K562 (cell line): ENCODE measurements around the gene FANCD2OS. TPM values are rescaled to one million over a fixed set of nuclear protein-coding genes. Genes with fewer than 3 reads are reported as not detected.
A peak's percentile ranks its signal among the peaks of the same experiment; 100 is the strongest.

Experiments
- CGGBP1 ChIP-seq: fragments of 250-450 bp; sonication (Bioruptor Pico); IDR thresholded peaks from 2 replicates; pipeline ENCODE4 v1.9.0; 2021; ENCODE audit warnings: mild to moderate bottlenecking
- HNRNPLL ChIP-seq: fragments of 200-400 bp; formaldehyde crosslinking; IDR thresholded peaks from 2 replicates; pipeline ENCODE4 v1.6.1; 2017; ENCODE audit warnings: low read length, low read depth, mild to moderate bottlenecking; ENCODE audit not compliant: poor library complexity, severe bottlenecking
- KLF6 ChIP-seq: fragments of 250-450 bp; sonication (Bioruptor Pico); IDR thresholded peaks from 2 replicates; pipeline ENCODE4 v1.4.0; 2020; ENCODE audit warnings: mild to moderate bottlenecking, moderate library complexity, borderline replicate concordance
- MGA ChIP-seq: fragments of 450-650 bp; IDR thresholded peaks from 2 replicates; pipeline ENCODE4 v1.6.1; 2016; ENCODE audit warnings: mild to moderate bottlenecking, moderate library complexity
- NKRF ChIP-seq: fragments of 450-650 bp; IDR thresholded peaks from 2 replicates; pipeline ENCODE4 v1.6.1; 2016; ENCODE audit warnings: borderline replicate concordance
- POLR2B ChIP-seq: fragments of 450-650 bp; IDR thresholded peaks from 2 replicates; pipeline ENCODE4 v1.6.1; 2018; ENCODE audit warnings: low read depth; ENCODE audit not compliant: partially characterized antibody
- TCF15 ChIP-seq: fragments of 250-450 bp; sonication (Bioruptor Pico); IDR thresholded peaks from 2 replicates; pipeline ENCODE4 v1.8.0; 2022; ENCODE audit warnings: moderate library complexity, mild to moderate bottlenecking, inconsistent platforms
- XRCC4 ChIP-seq: IDR thresholded peaks from one replicate; pipeline ENCODE4 v1.6.1; 2011; ENCODE audit not compliant: insufficient read depth, insufficient read length; ENCODE audit errors: extremely low read depth
- ZNF445 ChIP-seq: fragments of 250-450 bp; sonication (Bioruptor Pico); IDR thresholded peaks from 2 replicates; pipeline ENCODE4 v1.4.0; 2020; ENCODE audit warnings: low read depth, mild to moderate bottlenecking, moderate library complexity
- ZNF707 ChIP-seq: fragments of 250-450 bp; sonication (Bioruptor Pico); conservative IDR thresholded peaks from 2 replicates; pipeline ENCODE4 v1.8.0; 2022; ENCODE audit warnings: inconsistent platforms, mild to moderate bottlenecking, moderate library complexity
- polyA plus RNA-seq, 8 experiments: library from polyadenylated mRNA; depleted of rRNA in 4 of 8; stranded (reverse) in 5 of 8; unstranded in 3 of 8; fragments of >200 nt; fragmentation: Nextera tagmentation in 2 of 8; fragmentation: Illumina TruSeq in 1 of 8; extraction: Ambion mirVana in 2 of 8; extraction: Trizol in 1 of 8; gene quantifications; 2 replicates each; pipeline versions ENCODE4 v1.2.1 to v1.2.3, GENCODE V29; 2011 to 2014; ENCODE audit warnings: inconsistent platforms in 1 of 8, missing spikeins in 1 of 8
- total RNA-seq, 7 experiments: library from RNA; depleted of rRNA in 6 of 7; stranded (reverse); fragments of >200 nt in 6 of 7; fragmentation: Illumina TruSeq in 2 of 7; extraction: Trizol in 2 of 7; gene quantifications; 2 replicates each; pipeline versions ENCODE4 v1.2.1 to v1.2.3, GENCODE V29; 2011 to 2021; ENCODE audit warnings: low replicate concordance in 1 of 7

FANCD2OS gene
- total and polyA plus RNA-seq, 9 of the 15 experiments (the other 6 are each of a cell fraction or from before 2014, with no cell fraction given): not detected

- no peak for TF ChIP-seq MGA
- no peak for TF ChIP-seq KLF6
- TF ChIP-seq POLR2B: peak; percentile 65
- no peak for TF ChIP-seq ZNF707 (CRISPR knock-in tag)
- TF ChIP-seq CGGBP1 (CRISPR knock-in tag): no peak
- no peak for TF ChIP-seq TCF15 (CRISPR knock-in tag)
- TF ChIP-seq NKRF: no peak
- TF ChIP-seq XRCC4: no peak
- no peak for TF ChIP-seq HNRNPLL
- TF ChIP-seq ZNF445: no peak
Observed at GRCh38 chr3:10154335-10155122, 46.5 kb upstream of the FANCD2OS start (continued).
